Smooth muscle cell (in vitro differentiated cells): Measurements from ENCODE around the gene ORM2. TPM values are rescaled to one million over a fixed set of nuclear protein-coding genes. Genes with fewer than 3 reads are reported as not detected.

Experiments used
- DNase-seq: peaks from one replicate; lab custom pipeline; 2025; ENCODE audit not compliant: unreplicated experiment; lab: John Stamatoyannopoulos, UW
- H2AFZ ChIP-seq: fragments of 200-600 bp; sonication (generic); 2 replicates; pipeline ENCODE4 v1.6.0; 2016; ENCODE audit warnings: antibody characterized with exemption, low read depth, mild to moderate bottlenecking
- H3F3A ChIP-seq: fragments of 200-600 bp; sonication (generic); 2 replicates; pipeline ENCODE4 v1.6.0; 2017; ENCODE audit warnings: antibody characterized with exemption, low read depth
- H3K27ac ChIP-seq: fragments of 200-600 bp; sonication (generic); 2 replicates; pipeline ENCODE4 v1.5.1; 2016; ENCODE audit warnings: low read depth, mild to moderate bottlenecking
- H3K27me3 ChIP-seq: fragments of 200-600 bp; sonication (generic); 2 replicates; pipeline ENCODE4 v1.6.1; 2016; ENCODE audit warnings: low read depth, mild to moderate bottlenecking
- H3K36me3 ChIP-seq: fragments of 200-600 bp; sonication (generic); 2 replicates; pipeline ENCODE4 v1.5.1; 2016; ENCODE audit warnings: low read depth
- H3K4me1 ChIP-seq: fragments of 200-600 bp; sonication (generic); 2 replicates; pipeline ENCODE4 v1.5.1; 2016; ENCODE audit warnings: low read depth
- H3K4me2 ChIP-seq: fragments of 200-600 bp; sonication (generic); 2 replicates; pipeline ENCODE4 v1.6.0; 2016; ENCODE audit warnings: mild to moderate bottlenecking
- H3K4me3 ChIP-seq: fragments of 200-600 bp; sonication (generic); 2 replicates; pipeline ENCODE4 v1.5.1; 2016; ENCODE audit warnings: mild to moderate bottlenecking
- H3K79me2 ChIP-seq: fragments of 200-600 bp; sonication (generic); 2 replicates; pipeline ENCODE4 v1.6.0; 2016; ENCODE audit warnings: low read depth, mild to moderate bottlenecking
- H3K9ac ChIP-seq: fragments of 200-600 bp; sonication (generic); 2 replicates; pipeline ENCODE4 v1.6.0; 2016; ENCODE audit warnings: low read depth
- H3K9me3 ChIP-seq: fragments of 200-600 bp; sonication (generic); replicated peaks from 2 replicates; pipeline ENCODE4 v1.5.1; 2016; ENCODE audit warnings: low read depth
- H4K20me1 ChIP-seq: fragments of 200-600 bp; sonication (generic); 2 replicates; pipeline ENCODE4 v1.6.0; 2016; ENCODE audit warnings: low read depth
- CTCF ChIP-seq: fragments of 200-600 bp; sonication (generic); IDR thresholded peaks from 2 replicates; pipeline ENCODE4 v1.5.1; 2017; ENCODE audit warnings: borderline replicate concordance, mild to moderate bottlenecking, antibody characterized with exemption; ENCODE audit not compliant: insufficient read depth, poor library complexity, severe bottlenecking
- WGBS: methylation state at CpG from one replicate; pipeline ENCODE4 v1.1.7; 2016; ENCODE audit warnings: low lambda C conversion rate; 5-methylcytosine and 5-hydroxymethylcytosine counted together
- polyA plus RNA-seq: library from polyadenylated mRNA; unstranded; fragments of >200 nt; fragmentation: Nextera tagmentation; extraction: Ambion mirVana; gene quantifications from 2 replicates; pipeline ENCODE4 v1.2.1, GENCODE V29; 2016
- total RNA-seq: library from RNA; depleted of rRNA; stranded (reverse); fragments of >200 nt; gene quantifications from 2 replicates; pipeline ENCODE4 v1.2.3, GENCODE V29; 2014

ORM2 gene
- total and polyA plus RNA-seq, 2 experiments from 2014 or later: not detected

- H3K27me3 ChIP-seq: no peaks in the 10 kb centered on the region
- no peaks in the 10 kb centered on the region for H3K9me3 ChIP-seq
- no peak overlapping the region for H3K9ac ChIP-seq
- no peaks in the 10 kb centered on the region for H3K4me1 ChIP-seq
- no peak overlapping the region for H3K4me3 ChIP-seq
- H4K20me1 ChIP-seq: no peaks in the 10 kb centered on the region
- TF ChIP-seq CTCF: peak; percentile 78
- DNase-seq: no peak
- H2AFZ ChIP-seq: no peak overlapping the region
- H3K36me3 ChIP-seq: peaks cover 4% of the 10 kb centered on the region
- no peaks in the 10 kb centered on the region for H3F3A ChIP-seq
- H3K4me2 ChIP-seq: no peak overlapping the region
- no peak overlapping the region for H3K27ac ChIP-seq
- H3K79me2 ChIP-seq: no peaks in the 10 kb centered on the region
- 79% methylated on average over 16 of the region's 16 CpGs for WGBS
Measured at GRCh38 chr9:114339130-114339908, 9.7 kb downstream of the ORM2 start.

- H3K79me2 ChIP-seq: no peaks in the 10 kb centered on the region
- H3K27ac ChIP-seq: no peak overlapping the region
- H3K9ac ChIP-seq: no peak overlapping the region
- WGBS: 97% methylated on average over 12 of the region's 12 CpGs
- H3K4me1 ChIP-seq: no peaks in the 10 kb centered on the region
- H3K4me2 ChIP-seq: no peak overlapping the region
- H3K4me3 ChIP-seq: no peak overlapping the region
- no peaks in the 10 kb centered on the region for H4K20me1 ChIP-seq
- no peaks in the 10 kb centered on the region for H3F3A ChIP-seq
- H3K27me3 ChIP-seq: no peaks in the 10 kb centered on the region
- no peaks in the 10 kb centered on the region for H3K9me3 ChIP-seq
- no peak for TF ChIP-seq CTCF
- no peak for DNase-seq
- H2AFZ ChIP-seq: no peak overlapping the region
- peaks cover 4% of the 10 kb centered on the region for H3K36me3 ChIP-seq
Measured at GRCh38 chr9:114341152-114341830, 11.6 kb downstream of the ORM2 start.

GRCh38 chr9:114341991-114342390 is 12.3 kb downstream of the ORM2 start:
- no peak for TF ChIP-seq CTCF
- H4K20me1 ChIP-seq: no peaks in the 10 kb centered on the region
- H3K4me2 ChIP-seq: no peak overlapping the region
- H3F3A ChIP-seq: no peaks in the 10 kb centered on the region
- DNase-seq: no peak
- peaks cover 4% of the 10 kb centered on the region for H3K36me3 ChIP-seq
- H3K9me3 ChIP-seq: no peaks in the 10 kb centered on the region
- no peaks in the 10 kb centered on the region for H3K79me2 ChIP-seq
- WGBS: 94% methylated on average over 4 of the region's 4 CpGs
- H3K4me3 ChIP-seq: no peak overlapping the region
- no peak overlapping the region for H3K27ac ChIP-seq
- no peaks in the 10 kb centered on the region for H3K4me1 ChIP-seq
- H2AFZ ChIP-seq: no peak overlapping the region
- H3K27me3 ChIP-seq: no peaks in the 10 kb centered on the region
- H3K9ac ChIP-seq: no peak overlapping the region
